SK-N-SH treated with all-trans-retinoic acid at 6 μM for 48 hours (cell line): ENCODE measurements around the gene ABHD4.
"Not testable (repeated sequence)": the region's sequence is repeated elsewhere in the genome, so short reads cannot be mapped to it uniquely, and the experiment has no call there.

Experiments used
- ATAC-seq: fragments of 200-7000 bp; cut with Tn5 transposase; 3 replicates; pipeline ENCODE4 v1.9.1; 2020; ENCODE audit warnings: mild to moderate bottlenecking, moderate library complexity
- ARNTL ChIP-seq: fragments of 450-650 bp; formaldehyde crosslinking; IDR thresholded peaks from 2 replicates; pipeline ENCODE4 v1.5.0; 2020; ENCODE audit warnings: low read depth, mild to moderate bottlenecking, moderate library complexity, borderline replicate concordance
- BACH2 ChIP-seq: fragments of 250-450 bp; sonication (Bioruptor Pico); IDR thresholded peaks from 2 replicates; pipeline ENCODE4 v1.9.0; 2021; ENCODE audit warnings: mild to moderate bottlenecking, borderline replicate concordance
- CSDC2 ChIP-seq: fragments of 250-450 bp; sonication (Bioruptor Pico); IDR thresholded peaks from 2 replicates; pipeline ENCODE4 v1.5.0; 2020; ENCODE audit warnings: mild to moderate bottlenecking, moderate library complexity
- GLIS3 ChIP-seq: fragments of 250-450 bp; sonication (Bioruptor Pico); IDR thresholded peaks from 2 replicates; pipeline ENCODE4 v1.5.0; 2020; ENCODE audit warnings: mild to moderate bottlenecking, moderate library complexity
- ISL1 ChIP-seq: fragments of 250-450 bp; sonication (Bioruptor Pico); IDR thresholded peaks from 2 replicates; pipeline ENCODE4 v2.1.2; 2022; ENCODE audit warnings: mild to moderate bottlenecking, moderate library complexity
- OSR1 ChIP-seq: fragments of 250-450 bp; sonication (Bioruptor Pico); IDR thresholded peaks from 2 replicates; pipeline ENCODE4 v1.8.0; 2022; ENCODE audit warnings: moderate library complexity, mild to moderate bottlenecking, inconsistent platforms
- PATZ1 ChIP-seq: fragments of 250-450 bp; sonication (Bioruptor Pico); IDR thresholded peaks from 2 replicates; pipeline ENCODE4 v1.8.0; 2020; ENCODE audit warnings: mild to moderate bottlenecking, moderate library complexity, borderline replicate concordance
- RARB ChIP-seq: fragments of 250-450 bp; sonication (Bioruptor Pico); IDR thresholded peaks from 2 replicates; pipeline ENCODE4 v1.8.0; 2021; ENCODE audit warnings: mild to moderate bottlenecking, moderate library complexity
- SNAI2 ChIP-seq: fragments of 250-450 bp; sonication (Bioruptor Pico); IDR thresholded peaks from 2 replicates; pipeline ENCODE4 v1.5.0; 2020; ENCODE audit warnings: mild to moderate bottlenecking, moderate library complexity
- TCF4 ChIP-seq: fragments of 250-450 bp; sonication (Bioruptor Pico); IDR thresholded peaks from 2 replicates; pipeline ENCODE4 v1.8.0; 2021; ENCODE audit warnings: mild to moderate bottlenecking, moderate library complexity, borderline replicate concordance
- TOX ChIP-seq: fragments of 250-450 bp; sonication (Bioruptor Pico); IDR thresholded peaks from 2 replicates; pipeline ENCODE4 v1.8.0; 2021; ENCODE audit warnings: mild to moderate bottlenecking, moderate library complexity, borderline replicate concordance
- ZC3H10 ChIP-seq: fragments of 250-450 bp; sonication (Bioruptor Pico); IDR thresholded peaks from 2 replicates; pipeline ENCODE4 v1.5.1; 2021; ENCODE audit warnings: mild to moderate bottlenecking, moderate library complexity
- ZFP3 ChIP-seq: fragments of 250-450 bp; sonication (Bioruptor Pico); IDR thresholded peaks from 2 replicates; pipeline ENCODE4 v1.5.0; 2020; ENCODE audit warnings: mild to moderate bottlenecking, moderate library complexity
- ZFP30 ChIP-seq: fragments of 450-650 bp; formaldehyde crosslinking; IDR thresholded peaks from 2 replicates; pipeline ENCODE4 v1.5.0; 2022; ENCODE audit warnings: mild to moderate bottlenecking, moderate library complexity
- ZNF565 ChIP-seq: fragments of 450-650 bp; formaldehyde crosslinking; conservative IDR thresholded peaks from 2 replicates; pipeline ENCODE4 v1.5.0; 2020; ENCODE audit warnings: low read depth, mild to moderate bottlenecking, moderate library complexity
- ZNF70 ChIP-seq: fragments of 450-650 bp; formaldehyde crosslinking; IDR thresholded peaks from 2 replicates; pipeline ENCODE4 v1.5.0; 2020; ENCODE audit warnings: mild to moderate bottlenecking, moderate library complexity
- ZNF8 ChIP-seq: fragments of 450-650 bp; formaldehyde crosslinking; IDR thresholded peaks from 2 replicates; pipeline ENCODE4 v1.5.0; 2020; ENCODE audit warnings: mild to moderate bottlenecking, moderate library complexity
- TF ChIP-seq, protein P1 (sequence below): fragments of 250-450 bp; sonication (Bioruptor Pico); IDR thresholded peaks from 2 replicates; pipeline ENCODE4 v1.5.0; 2020; ENCODE audit warnings: mild to moderate bottlenecking, moderate library complexity
- TF ChIP-seq, protein P2 (sequence below): fragments of 250-450 bp; sonication (Bioruptor Pico); IDR thresholded peaks from 2 replicates; pipeline ENCODE4 v1.5.1; 2021; ENCODE audit warnings: mild to moderate bottlenecking, moderate library complexity

ABHD4 gene

DNA sequence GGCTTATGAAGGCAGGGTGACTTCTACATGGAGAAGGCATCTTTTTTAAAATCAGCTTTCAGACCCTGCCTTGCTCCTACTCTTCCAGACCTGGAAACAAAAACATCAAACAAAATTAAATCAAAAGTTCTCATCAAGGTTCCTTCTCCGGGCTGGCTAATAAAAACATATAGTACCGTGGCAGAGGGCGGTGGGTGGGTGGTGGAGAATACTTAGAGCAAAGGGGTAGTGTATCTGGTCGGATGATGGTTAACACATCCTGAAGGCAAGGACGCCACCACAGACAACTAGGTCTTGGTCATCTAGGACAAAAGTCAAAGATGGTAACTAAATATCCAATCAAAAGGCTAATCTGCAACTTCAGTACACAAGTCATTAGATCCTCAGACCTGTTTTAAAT, 10.9 kb upstream of the ABHD4 start:
- ATAC-seq: no peak
- TF ChIP-seq RARB (CRISPR knock-in tag) (no peak), TCF4 (CRISPR knock-in tag) (no peak), ZNF565 (CRISPR knock-in tag) (no peak), GLIS3 (CRISPR knock-in tag) (no peak), ZFP3 (CRISPR knock-in tag) (no peak), ARNTL (CRISPR knock-in tag) (no peak), OSR1 (CRISPR knock-in tag) (no peak), CSDC2 (no peak), PATZ1 (CRISPR knock-in tag) (no peak), ZFP30 (CRISPR knock-in tag) (no peak), ZNF70 (CRISPR knock-in tag) (no peak), ISL1 (CRISPR knock-in tag) (no peak), SNAI2 (CRISPR knock-in tag) (no peak), ZC3H10 (no peak), BACH2 (CRISPR knock-in tag) (no peak)
- TF ChIP-seq, protein P1, sequence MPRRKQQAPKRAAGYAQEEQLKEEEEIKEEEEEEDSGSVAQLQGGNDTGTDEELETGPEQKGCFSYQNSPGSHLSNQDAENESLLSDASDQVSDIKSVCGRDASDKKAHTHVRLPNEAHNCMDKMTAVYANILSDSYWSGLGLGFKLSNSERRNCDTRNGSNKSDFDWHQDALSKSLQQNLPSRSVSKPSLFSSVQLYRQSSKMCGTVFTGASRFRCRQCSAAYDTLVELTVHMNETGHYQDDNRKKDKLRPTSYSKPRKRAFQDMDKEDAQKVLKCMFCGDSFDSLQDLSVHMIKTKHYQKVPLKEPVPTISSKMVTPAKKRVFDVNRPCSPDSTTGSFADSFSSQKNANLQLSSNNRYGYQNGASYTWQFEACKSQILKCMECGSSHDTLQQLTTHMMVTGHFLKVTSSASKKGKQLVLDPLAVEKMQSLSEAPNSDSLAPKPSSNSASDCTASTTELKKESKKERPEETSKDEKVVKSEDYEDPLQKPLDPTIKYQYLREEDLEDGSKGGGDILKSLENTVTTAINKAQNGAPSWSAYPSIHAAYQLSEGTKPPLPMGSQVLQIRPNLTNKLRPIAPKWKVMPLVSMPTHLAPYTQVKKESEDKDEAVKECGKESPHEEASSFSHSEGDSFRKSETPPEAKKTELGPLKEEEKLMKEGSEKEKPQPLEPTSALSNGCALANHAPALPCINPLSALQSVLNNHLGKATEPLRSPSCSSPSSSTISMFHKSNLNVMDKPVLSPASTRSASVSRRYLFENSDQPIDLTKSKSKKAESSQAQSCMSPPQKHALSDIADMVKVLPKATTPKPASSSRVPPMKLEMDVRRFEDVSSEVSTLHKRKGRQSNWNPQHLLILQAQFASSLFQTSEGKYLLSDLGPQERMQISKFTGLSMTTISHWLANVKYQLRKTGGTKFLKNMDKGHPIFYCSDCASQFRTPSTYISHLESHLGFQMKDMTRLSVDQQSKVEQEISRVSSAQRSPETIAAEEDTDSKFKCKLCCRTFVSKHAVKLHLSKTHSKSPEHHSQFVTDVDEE (CRISPR knock-in tag): no peak
- TF ChIP-seq, protein P2, sequence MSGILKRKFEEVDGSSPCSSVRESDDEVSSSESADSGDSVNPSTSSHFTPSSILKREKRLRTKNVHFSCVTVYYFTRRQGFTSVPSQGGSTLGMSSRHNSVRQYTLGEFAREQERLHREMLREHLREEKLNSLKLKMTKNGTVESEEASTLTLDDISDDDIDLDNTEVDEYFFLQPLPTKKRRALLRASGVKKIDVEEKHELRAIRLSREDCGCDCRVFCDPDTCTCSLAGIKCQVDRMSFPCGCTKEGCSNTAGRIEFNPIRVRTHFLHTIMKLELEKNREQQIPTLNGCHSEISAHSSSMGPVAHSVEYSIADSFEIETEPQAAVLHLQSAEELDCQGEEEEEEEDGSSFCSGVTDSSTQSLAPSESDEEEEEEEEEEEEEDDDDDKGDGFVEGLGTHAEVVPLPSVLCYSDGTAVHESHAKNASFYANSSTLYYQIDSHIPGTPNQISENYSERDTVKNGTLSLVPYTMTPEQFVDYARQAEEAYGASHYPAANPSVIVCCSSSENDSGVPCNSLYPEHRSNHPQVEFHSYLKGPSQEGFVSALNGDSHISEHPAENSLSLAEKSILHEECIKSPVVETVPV (CRISPR knock-in tag): no peak

- ATAC-seq: not testable (repeated sequence)
Measured at GRCh38 chr14:22587677-22588422, 10.2 kb upstream of the ABHD4 start.

- TF ChIP-seq ZNF565 (CRISPR knock-in tag): no peak
- TF ChIP-seq TCF4 (CRISPR knock-in tag): no peak
- TF ChIP-seq ZFP3 (CRISPR knock-in tag): no peak
- no peak for TF ChIP-seq ZNF8 (CRISPR knock-in tag)
- no peak for TF ChIP-seq SNAI2 (CRISPR knock-in tag)
- TF ChIP-seq BACH2 (CRISPR knock-in tag): no peak
- TF ChIP-seq ARNTL (CRISPR knock-in tag): no peak
- no peak for TF ChIP-seq ZNF70 (CRISPR knock-in tag)
- no peak for TF ChIP-seq ZC3H10
- no peak for TF ChIP-seq TOX (CRISPR knock-in tag)
- TF ChIP-seq PATZ1 (CRISPR knock-in tag): no peak
- TF ChIP-seq CSDC2: no peak
- ATAC-seq: no peak
Measured at GRCh38 chr14:22588526-22589095, 9.5 kb upstream of the ABHD4 start.
